Keratinocyte (primary cell): ENCODE measurements around the gene RXRA. TPM values are rescaled to one million over a fixed set of nuclear protein-coding genes. Genes with fewer than 3 reads are reported as not detected.

Experiments
- DNase-seq: peaks from one replicate; pipeline ENCODE4 v3.0.0-alpha.2; 2011; ENCODE audit warnings: low read depth, missing footprints, low spot score
- FAIRE-seq: peaks from 2 replicates; lab custom pipeline; 2011; peaks lifted over from hg19 to GRCh38; lab: Jason Lieb, UNC
- H2AFZ ChIP-seq: 2 replicates; pipeline ENCODE4 v1.6.0; 2012; ENCODE audit warnings: low read length, control low read depth, inconsistent platforms; ENCODE audit not compliant: control insufficient read depth
- H3K27ac ChIP-seq: 2 replicates; pipeline ENCODE4 v1.5.1; 2011; ENCODE audit warnings: low read length; ENCODE audit not compliant: control insufficient read depth, insufficient read depth
- H3K27me3 ChIP-seq: 3 replicates; pipeline ENCODE4 v1.6.0; 2011; ENCODE audit warnings: low read length; ENCODE audit not compliant: control insufficient read depth, insufficient read depth; ENCODE audit errors: extremely low read depth
- H3K36me3 ChIP-seq, 2 experiments: 2 replicates in 1 of 2; 3 replicates in 1 of 2; pipeline ENCODE4 v1.5.1; 2011; ENCODE audit warnings: low read length in 2 of 2, mild to moderate bottlenecking in 1 of 2; ENCODE audit not compliant: control insufficient read depth in 2 of 2, insufficient read depth in 2 of 2; ENCODE audit errors: extremely low read depth in 1 of 2
- H3K4me1 ChIP-seq: 3 replicates; pipeline ENCODE4 v1.5.1; 2011; ENCODE audit warnings: low read length; ENCODE audit not compliant: control insufficient read depth, insufficient read depth; ENCODE audit errors: extremely low read depth
- H3K4me2 ChIP-seq: 3 replicates; pipeline ENCODE4 v1.6.0; 2011; ENCODE audit warnings: low read depth, low read length; ENCODE audit not compliant: control insufficient read depth, insufficient read depth; ENCODE audit errors: extremely low read depth
- H3K4me3 ChIP-seq, 3 experiments: fragments of 200-600 bp in 1 of 3; sonication (generic) in 1 of 3; 2 replicates in 2 of 3; 3 replicates in 1 of 3; pipeline ENCODE4 v1.5.1; 2011 to 2016; ENCODE audit warnings: low read length in 3 of 3, mild to moderate bottlenecking in 3 of 3, control low read depth in 2 of 3, inconsistent platforms in 1 of 3, low read depth in 1 of 3, mixed read lengths in 1 of 3, mixed run types in 1 of 3, moderate library complexity in 1 of 3; ENCODE audit not compliant: control insufficient read depth in 2 of 3, insufficient read depth in 2 of 3; ENCODE audit errors: extremely low read depth in 1 of 3
- H3K79me2 ChIP-seq: 2 replicates; pipeline ENCODE4 v1.6.0; 2012; ENCODE audit warnings: low read length; ENCODE audit not compliant: control insufficient read depth, insufficient read depth
- H3K9ac ChIP-seq: 3 replicates; pipeline ENCODE4 v1.6.0; 2011; ENCODE audit warnings: low read length; ENCODE audit not compliant: control insufficient read depth, insufficient read depth; ENCODE audit errors: extremely low read depth
- H3K9me1 ChIP-seq: 3 replicates; pipeline ENCODE4 v1.6.0; 2011; ENCODE audit warnings: low read length; ENCODE audit not compliant: control insufficient read depth, insufficient read depth; ENCODE audit errors: extremely low read depth
- H3K9me3 ChIP-seq: 2 replicates; pipeline ENCODE4 v1.5.1; 2012; ENCODE audit warnings: low read depth, low read length; ENCODE audit not compliant: control insufficient read depth
- H4K20me1 ChIP-seq: 3 replicates; pipeline ENCODE4 v1.6.0; 2011; ENCODE audit warnings: low read length; ENCODE audit not compliant: control insufficient read depth, insufficient read depth; ENCODE audit errors: extremely low read depth
- EZH2 ChIP-seq: IDR thresholded peaks from one replicate; pipeline ENCODE4 v1.6.1; 2012; ENCODE audit warnings: inconsistent platforms, mild to moderate bottlenecking, low read length, moderate library complexity
- dilution Hi-C: fragments of 300-500 bp; cut with MboI; formaldehyde crosslinking; loops from one replicate; pipeline ENCODE4 v1.7.0; 2020; ENCODE audit warnings: low sequenced_read_pairs; ENCODE audit not compliant: extremely low pct_ligation_motif_present
- polyA plus RNA-seq, 5 experiments: library from polyadenylated mRNA; depleted of rRNA in 3 of 5; stranded (reverse) in 3 of 5; stranded (forward) in 1 of 5; unstranded in 1 of 5; fragments of >200 nt; gene quantifications; 1 replicate in 1 of 5; 2 replicates in 3 of 5; 3 replicates in 1 of 5; pipeline versions ENCODE4 v1.2.1 to v1.2.3, GENCODE V29; 2011 to 2012; ENCODE audit warnings: missing spikeins in 2 of 5, low read depth in 1 of 5, low replicate concordance in 1 of 5
- TF ChIP-seq, protein P1 (sequence below), 3 experiments: IDR thresholded peaks in 1 of 3; conservative IDR thresholded peaks in 1 of 3; optimal IDR thresholded peaks in 1 of 3; 2 replicates in 2 of 3; 3 replicates in 1 of 3; pipeline versions ENCODE3 to v1.5.1; 2011; ENCODE audit warnings: low read length in 3 of 3, mild to moderate bottlenecking in 3 of 3, moderate library complexity in 2 of 3, control low read depth in 1 of 3, inconsistent platforms in 1 of 3; ENCODE audit not compliant: insufficient read depth in 2 of 3; ENCODE audit errors: extremely low read depth in 1 of 3

The RXRA gene
- polyA plus RNA-seq, 1 donor (not counting 4 experiments of a cell fraction or from before 2014, with no cell fraction given): 9.7 TPM

DNA sequence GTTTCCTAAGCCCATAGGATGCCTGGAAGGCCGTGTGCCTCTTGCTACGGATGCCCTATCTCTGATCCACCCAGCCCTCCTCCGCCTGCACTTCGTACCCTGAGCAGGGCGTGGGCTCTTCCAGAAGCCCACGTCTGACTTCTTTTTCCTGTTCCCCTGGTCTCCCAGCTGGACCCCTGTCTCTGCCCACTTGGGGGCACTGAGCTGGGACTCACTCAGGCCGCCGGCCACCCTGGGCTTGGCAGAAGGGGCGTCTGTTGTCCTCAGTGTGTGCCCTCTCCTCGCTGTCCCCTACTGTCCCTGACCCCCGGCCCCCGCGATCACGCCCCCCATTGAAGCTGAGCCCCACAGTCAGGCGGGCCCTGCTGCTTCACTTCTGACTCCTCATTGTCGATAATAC lies 22.0 kb upstream of the RXRA start:
- dilution Hi-C loops: no loop called here
- no peak overlapping the region for H3K4me3 ChIP-seq
- H3K4me2 ChIP-seq: no peak overlapping the region
- H3K27me3 ChIP-seq: peaks cover 4% of the 10 kb centered on the region
- no peak overlapping the region for H3K9ac ChIP-seq
- no peak overlapping the region for H2AFZ ChIP-seq
- no peaks in the 10 kb centered on the region for H3K79me2 ChIP-seq
- TF ChIP-seq, protein P1, sequence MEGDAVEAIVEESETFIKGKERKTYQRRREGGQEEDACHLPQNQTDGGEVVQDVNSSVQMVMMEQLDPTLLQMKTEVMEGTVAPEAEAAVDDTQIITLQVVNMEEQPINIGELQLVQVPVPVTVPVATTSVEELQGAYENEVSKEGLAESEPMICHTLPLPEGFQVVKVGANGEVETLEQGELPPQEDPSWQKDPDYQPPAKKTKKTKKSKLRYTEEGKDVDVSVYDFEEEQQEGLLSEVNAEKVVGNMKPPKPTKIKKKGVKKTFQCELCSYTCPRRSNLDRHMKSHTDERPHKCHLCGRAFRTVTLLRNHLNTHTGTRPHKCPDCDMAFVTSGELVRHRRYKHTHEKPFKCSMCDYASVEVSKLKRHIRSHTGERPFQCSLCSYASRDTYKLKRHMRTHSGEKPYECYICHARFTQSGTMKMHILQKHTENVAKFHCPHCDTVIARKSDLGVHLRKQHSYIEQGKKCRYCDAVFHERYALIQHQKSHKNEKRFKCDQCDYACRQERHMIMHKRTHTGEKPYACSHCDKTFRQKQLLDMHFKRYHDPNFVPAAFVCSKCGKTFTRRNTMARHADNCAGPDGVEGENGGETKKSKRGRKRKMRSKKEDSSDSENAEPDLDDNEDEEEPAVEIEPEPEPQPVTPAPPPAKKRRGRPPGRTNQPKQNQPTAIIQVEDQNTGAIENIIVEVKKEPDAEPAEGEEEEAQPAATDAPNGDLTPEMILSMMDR (optimal IDR thresholded peaks at IDR 0.05 in 1 of 3, IDR thresholded peaks at IDR 0.05 in 1 of 3, conservative IDR thresholded peaks at IDR 0.05 in 1 of 3; ENCODE audit: extremely low read depth in 1 of 3, insufficient read depth in 2 of 3, low read length in 3 of 3): no peak
- TF ChIP-seq EZH2: no peak
- peaks cover 2% of the 10 kb centered on the region for H3K9me3 ChIP-seq
- no peak for FAIRE-seq
- no peaks in the 10 kb centered on the region for H3K9me1 ChIP-seq
- no peaks in the 10 kb centered on the region for H3K4me1 ChIP-seq
- H3K36me3 ChIP-seq: no peaks in the 10 kb centered on the region
- no peaks in the 10 kb centered on the region for H4K20me1 ChIP-seq
- no peak for DNase-seq
- no peak overlapping the region for H3K27ac ChIP-seq

DNA sequence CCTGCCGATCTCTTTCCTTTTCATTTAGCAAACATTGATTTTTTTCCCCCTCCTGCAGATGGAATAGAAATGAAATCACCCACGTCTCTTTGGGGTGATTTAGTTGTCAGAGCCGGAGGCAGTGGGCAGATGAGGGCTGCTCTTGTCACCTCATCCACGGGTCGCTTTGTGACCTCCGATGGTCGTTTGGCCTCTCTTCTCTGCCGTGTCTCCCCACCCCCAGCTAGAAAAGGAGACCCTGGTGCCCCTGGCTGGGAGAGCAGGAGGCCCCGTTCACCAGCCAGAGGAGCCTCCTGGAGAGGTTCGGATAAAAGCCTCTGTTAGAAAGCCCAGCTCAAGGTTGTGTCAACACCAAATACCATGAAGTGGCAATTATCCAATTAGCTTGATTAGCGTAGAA lies 21.6 kb upstream of the RXRA start:
- H4K20me1 ChIP-seq: no peaks in the 10 kb centered on the region
- peaks cover 4% of the 10 kb centered on the region for H3K27me3 ChIP-seq
- peaks cover 2% of the 10 kb centered on the region for H3K9me3 ChIP-seq
- H3K4me2 ChIP-seq: no peak overlapping the region
- no peak for TF ChIP-seq EZH2
- TF ChIP-seq, protein P1 (optimal IDR thresholded peaks at IDR 0.05 in 1 of 3, IDR thresholded peaks at IDR 0.05 in 1 of 3, conservative IDR thresholded peaks at IDR 0.05 in 1 of 3; ENCODE audit: extremely low read depth in 1 of 3, insufficient read depth in 2 of 3, low read length in 3 of 3): no peak
- dilution Hi-C loops: no loop called here
- FAIRE-seq (no peak), DNase-seq (no peak)
- H3K36me3 ChIP-seq: no peaks in the 10 kb centered on the region
- no peaks in the 10 kb centered on the region for H3K4me1 ChIP-seq
- H3K9me1 ChIP-seq: no peaks in the 10 kb centered on the region
- no peak overlapping the region for H3K9ac ChIP-seq
- no peak overlapping the region for H2AFZ ChIP-seq
- no peak overlapping the region for H3K27ac ChIP-seq
- no peaks in the 10 kb centered on the region for H3K79me2 ChIP-seq
- no peak overlapping the region for H3K4me3 ChIP-seq
